ENCODE results near the gene SLK.

SLK gene

GRCh38 chr10:103975169-103975568 is 8.2 kb downstream of the SLK start:
- in situ Hi-C loops (cut with HindIII; ENCODE audit: low pct_ligation_motif_present, low sequenced_read_pairs), result no loop called here
- H3K4me3 ChIP-seq (ENCODE audit: low read depth, low read length), result no peak overlapping the region
- DNase-seq, result no peak
- no peak overlapping the region for H3K27ac ChIP-seq
- H3K27me3 ChIP-seq (replicated peaks), result no peaks in the 10 kb centered on the region
- H3K36me3 ChIP-seq (replicated peaks), result no peaks in the 10 kb centered on the region
- no peak for TF ChIP-seq CTCF (IDR thresholded peaks at IDR 0.05; ENCODE audit: low read depth, low read length, missing control alignments)

- TF ChIP-seq CTCF (IDR thresholded peaks at IDR 0.05; ENCODE audit: low read depth, low read length, missing control alignments), result no peak
- Histone ChIP-seq H3K36me3 (replicated peaks) (no peaks in the 10 kb centered on the region), H3K27me3 (replicated peaks) (no peaks in the 10 kb centered on the region), H3K27ac (no peak overlapping the region), H3K4me3 (ENCODE audit: low read depth, low read length) (no peak overlapping the region)
- DNase-seq, result no peak
- in situ Hi-C loops (cut with HindIII; ENCODE audit: low pct_ligation_motif_present, low sequenced_read_pairs), result no loop called here
Observed at GRCh38 chr10:103977204-103977603, 10.3 kb downstream of the SLK start.

GRCh38 chr10:103979530-103979929 is 12.6 kb downstream of the SLK start:
- no peaks in the 10 kb centered on the region for H3K27me3 ChIP-seq (replicated peaks)
- DNase-seq, result no peak

GRCh38 chr10:103980288-103980906 is 13.5 kb downstream of the SLK start:
- in situ Hi-C loops (cut with HindIII; ENCODE audit: low pct_ligation_motif_present, low sequenced_read_pairs), result no loop called here
- no peak for DNase-seq
- H3K27me3 ChIP-seq (replicated peaks), result no peaks in the 10 kb centered on the region
- TF ChIP-seq CTCF (IDR thresholded peaks at IDR 0.05; ENCODE audit: low read depth, low read length, missing control alignments), result no peak
- H3K4me3 ChIP-seq (ENCODE audit: low read depth, low read length), result no peak overlapping the region
- H3K36me3 ChIP-seq (replicated peaks), result no peaks in the 10 kb centered on the region
- no peak overlapping the region for H3K27ac ChIP-seq

More at GRCh38 chr10:103979530-103979929, 12.6 kb downstream of the SLK start:
- Histone ChIP-seq H3K4me3 (ENCODE audit: low read depth, low read length) (no peak overlapping the region), H3K36me3 (replicated peaks) (no peaks in the 10 kb centered on the region), H3K27ac (no peak overlapping the region)
- in situ Hi-C loops (cut with HindIII; ENCODE audit: low pct_ligation_motif_present, low sequenced_read_pairs), result no loop called here
- TF ChIP-seq CTCF (IDR thresholded peaks at IDR 0.05; ENCODE audit: low read depth, low read length, missing control alignments), result no peak

GRCh38 chr10:103982639-103983038 is 15.7 kb downstream of the SLK start:
- H3K27me3 ChIP-seq (replicated peaks), result no peaks in the 10 kb centered on the region
- in situ Hi-C loops (cut with HindIII; ENCODE audit: low pct_ligation_motif_present, low sequenced_read_pairs), result no loop called here
- DNase-seq, result no peak
- H3K27ac ChIP-seq, result no peak overlapping the region
- H3K4me3 ChIP-seq (ENCODE audit: low read depth, low read length), result no peak overlapping the region
- no peaks in the 10 kb centered on the region for H3K36me3 ChIP-seq (replicated peaks)
- TF ChIP-seq CTCF (IDR thresholded peaks at IDR 0.05; ENCODE audit: low read depth, low read length, missing control alignments), result peak; percentile 54

GRCh38 chr10:103983367-103983911 is 16.5 kb downstream of the SLK start:
- Histone ChIP-seq H3K27ac (no peak overlapping the region), H3K4me3 (ENCODE audit: low read depth, low read length) (no peak overlapping the region), H3K27me3 (replicated peaks) (no peaks in the 10 kb centered on the region), H3K36me3 (replicated peaks) (no peaks in the 10 kb centered on the region)
- TF ChIP-seq CTCF (IDR thresholded peaks at IDR 0.05; ENCODE audit: low read depth, low read length, missing control alignments), result no peak
- in situ Hi-C loops (cut with HindIII; ENCODE audit: low pct_ligation_motif_present, low sequenced_read_pairs), result no loop called here
- DNase-seq, result no peak

Data from brain microvascular endothelial cell (primary cell).